GM12865 (cell line): ENCODE results near the gene NAP1L1.

Experiments
- DNase-seq: peaks from one replicate; pipeline ENCODE4 v3.0.0; 2010; ENCODE audit warnings: low read depth
- H3K4me3 ChIP-seq: 2 replicates; pipeline ENCODE4 v1.5.1; 2011; ENCODE audit warnings: mild to moderate bottlenecking, low read depth, low read length, control low read depth
- TF ChIP-seq, protein P1 (sequence below): IDR thresholded peaks from 2 replicates; pipeline ENCODE4 v1.5.1; 2011; ENCODE audit warnings: low read length, control low read depth, low read depth, inconsistent platforms; ENCODE audit not compliant: insufficient read depth; ENCODE audit errors: missing control alignments

NAP1L1 gene

DNA sequence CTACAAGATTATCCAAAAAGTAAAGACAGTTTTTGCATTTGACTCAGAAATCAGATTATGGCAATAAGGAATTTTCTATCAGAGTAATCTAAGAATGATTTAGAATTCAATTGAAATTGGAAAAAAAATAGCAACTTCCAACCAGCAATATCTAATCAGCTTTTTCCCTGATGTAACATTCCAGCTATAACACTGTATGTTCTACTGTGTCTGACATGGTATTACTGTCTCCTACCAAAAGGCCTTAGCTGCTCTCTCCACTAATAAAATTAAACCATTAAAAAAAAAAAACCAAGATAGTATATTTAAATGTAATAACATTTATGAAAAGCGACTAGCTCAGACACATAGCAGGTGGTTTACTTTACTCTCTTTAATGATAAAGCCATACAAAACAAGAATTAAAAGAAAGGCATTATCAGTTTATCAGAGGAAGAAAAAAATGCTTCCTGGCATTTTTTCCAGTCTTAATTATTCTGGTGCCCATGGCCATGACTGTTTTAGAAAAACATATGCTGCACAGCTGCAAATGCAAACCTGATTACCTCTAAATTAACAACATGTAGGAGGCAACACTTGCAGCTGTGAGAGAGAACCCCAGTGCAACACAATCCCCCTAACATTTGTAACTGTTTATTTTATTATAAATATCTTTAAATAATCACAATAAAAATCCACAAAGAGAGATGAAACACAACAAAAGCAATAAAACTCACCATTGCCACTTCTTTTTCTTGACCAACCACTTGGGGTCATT is 81.7 kb downstream of the NAP1L1 start:
- no peak overlapping the region for H3K4me3 ChIP-seq
- no peak for DNase-seq
- TF ChIP-seq, protein P1, sequence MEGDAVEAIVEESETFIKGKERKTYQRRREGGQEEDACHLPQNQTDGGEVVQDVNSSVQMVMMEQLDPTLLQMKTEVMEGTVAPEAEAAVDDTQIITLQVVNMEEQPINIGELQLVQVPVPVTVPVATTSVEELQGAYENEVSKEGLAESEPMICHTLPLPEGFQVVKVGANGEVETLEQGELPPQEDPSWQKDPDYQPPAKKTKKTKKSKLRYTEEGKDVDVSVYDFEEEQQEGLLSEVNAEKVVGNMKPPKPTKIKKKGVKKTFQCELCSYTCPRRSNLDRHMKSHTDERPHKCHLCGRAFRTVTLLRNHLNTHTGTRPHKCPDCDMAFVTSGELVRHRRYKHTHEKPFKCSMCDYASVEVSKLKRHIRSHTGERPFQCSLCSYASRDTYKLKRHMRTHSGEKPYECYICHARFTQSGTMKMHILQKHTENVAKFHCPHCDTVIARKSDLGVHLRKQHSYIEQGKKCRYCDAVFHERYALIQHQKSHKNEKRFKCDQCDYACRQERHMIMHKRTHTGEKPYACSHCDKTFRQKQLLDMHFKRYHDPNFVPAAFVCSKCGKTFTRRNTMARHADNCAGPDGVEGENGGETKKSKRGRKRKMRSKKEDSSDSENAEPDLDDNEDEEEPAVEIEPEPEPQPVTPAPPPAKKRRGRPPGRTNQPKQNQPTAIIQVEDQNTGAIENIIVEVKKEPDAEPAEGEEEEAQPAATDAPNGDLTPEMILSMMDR: no peak

DNA sequence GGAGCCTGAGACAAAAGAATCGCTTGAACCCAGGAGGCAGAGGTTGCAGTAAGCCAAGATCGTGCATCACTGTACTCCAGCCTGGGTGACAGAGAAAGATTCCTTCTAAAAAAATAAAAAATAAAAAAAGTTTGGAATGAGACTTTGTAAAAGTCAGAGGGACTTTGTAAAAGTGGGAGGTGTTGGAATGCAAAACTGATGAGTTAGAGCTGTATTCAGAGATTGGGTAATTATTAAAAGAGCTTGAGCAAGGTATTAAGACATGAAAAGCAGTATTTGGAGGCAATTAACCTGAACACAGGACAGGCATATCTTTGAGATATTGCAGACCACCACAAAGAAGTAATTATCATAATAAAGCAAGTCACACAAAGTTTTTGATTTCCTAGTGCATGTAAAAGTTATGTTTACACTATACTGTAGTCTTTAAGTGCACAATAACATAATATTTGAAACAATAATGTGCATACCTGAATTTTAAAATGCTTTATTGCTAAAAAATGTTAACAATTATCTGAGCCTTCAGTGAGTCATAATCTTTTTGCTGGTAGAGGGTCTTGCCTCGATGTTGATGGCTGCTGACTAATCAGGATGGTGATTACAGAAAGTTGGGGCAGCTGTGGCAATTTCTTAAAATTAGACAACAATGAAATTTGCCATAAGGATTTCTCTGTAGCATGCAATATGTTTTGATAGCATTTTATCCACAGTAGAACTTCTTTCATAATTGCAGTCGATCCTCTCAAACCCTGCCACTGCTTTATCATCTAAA is 86.0 kb downstream of the NAP1L1 start:
- TF ChIP-seq, protein P1: no peak
- no peak for DNase-seq
- H3K4me3 ChIP-seq: no peak overlapping the region

DNA sequence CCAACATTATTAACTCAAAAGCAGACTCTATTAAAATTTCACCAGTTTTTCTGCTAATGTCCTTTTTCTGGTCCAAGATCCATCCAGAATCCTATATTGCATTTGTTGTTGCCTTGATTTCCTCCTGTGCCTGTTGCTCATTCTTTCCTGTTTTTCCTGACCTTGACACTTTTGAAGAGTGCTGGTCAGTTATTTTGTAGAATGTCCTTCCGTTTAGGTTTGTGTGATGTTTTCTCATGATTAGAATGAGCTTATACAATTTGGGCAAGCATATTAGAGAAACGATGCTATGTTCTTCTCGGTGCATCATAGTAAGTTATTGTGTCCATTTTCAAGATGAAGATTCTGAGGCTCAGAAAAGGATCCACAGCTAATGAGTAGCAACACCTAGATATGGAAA is 86.8 kb downstream of the NAP1L1 start:
- TF ChIP-seq, protein P1: no peak
- DNase-seq: no peak
- H3K4me3 ChIP-seq: no peak overlapping the region

DNA sequence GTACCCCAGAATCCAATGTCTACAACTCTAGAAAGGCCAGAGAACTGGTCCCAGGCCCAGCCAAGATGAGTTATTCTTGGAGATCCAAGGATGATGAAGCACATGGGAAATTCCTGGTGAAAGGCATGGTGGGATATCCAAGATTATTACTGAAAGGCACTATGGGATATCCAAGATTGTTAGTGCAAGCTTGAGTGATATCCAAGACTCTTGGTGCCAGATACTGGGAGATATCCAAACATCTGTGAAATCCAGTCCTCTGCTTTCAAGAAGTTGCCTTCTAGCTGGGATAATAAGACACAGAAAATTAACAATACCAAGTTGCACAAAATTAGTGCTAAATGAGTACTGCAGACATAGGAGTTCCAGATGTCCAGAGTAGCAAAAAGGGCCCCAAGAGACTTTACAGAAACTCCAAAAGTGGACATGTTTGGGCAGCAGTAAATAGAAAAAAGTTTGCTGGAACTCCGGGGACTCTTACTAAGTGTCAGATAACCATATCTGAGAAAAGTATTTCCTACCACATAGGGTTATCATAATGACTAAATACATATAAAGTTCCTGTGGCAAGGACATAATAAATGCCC is 87.5 kb downstream of the NAP1L1 start:
- TF ChIP-seq, protein P1: no peak
- DNase-seq: no peak
- no peak overlapping the region for H3K4me3 ChIP-seq

DNA sequence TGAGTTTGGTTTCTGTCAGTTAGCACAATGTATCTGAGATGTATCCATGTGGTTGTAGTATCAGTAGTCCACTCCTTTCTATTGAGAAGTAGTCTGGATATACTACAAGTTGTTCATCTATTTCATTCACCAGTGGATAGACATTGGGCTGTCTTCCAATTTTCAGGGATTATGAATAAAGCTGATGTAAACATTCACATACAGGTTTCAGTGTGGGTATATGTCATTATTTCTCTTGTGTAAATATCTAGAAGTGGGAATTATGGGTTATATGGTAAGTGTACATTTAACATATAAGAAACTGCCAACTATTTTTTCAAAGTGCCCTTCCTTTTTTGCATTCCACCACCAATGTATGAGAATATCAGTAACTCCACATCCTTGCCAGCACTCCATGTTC is 88.8 kb downstream of the NAP1L1 start:
- TF ChIP-seq, protein P1: no peak
- DNase-seq: no peak
- no peak overlapping the region for H3K4me3 ChIP-seq

DNA sequence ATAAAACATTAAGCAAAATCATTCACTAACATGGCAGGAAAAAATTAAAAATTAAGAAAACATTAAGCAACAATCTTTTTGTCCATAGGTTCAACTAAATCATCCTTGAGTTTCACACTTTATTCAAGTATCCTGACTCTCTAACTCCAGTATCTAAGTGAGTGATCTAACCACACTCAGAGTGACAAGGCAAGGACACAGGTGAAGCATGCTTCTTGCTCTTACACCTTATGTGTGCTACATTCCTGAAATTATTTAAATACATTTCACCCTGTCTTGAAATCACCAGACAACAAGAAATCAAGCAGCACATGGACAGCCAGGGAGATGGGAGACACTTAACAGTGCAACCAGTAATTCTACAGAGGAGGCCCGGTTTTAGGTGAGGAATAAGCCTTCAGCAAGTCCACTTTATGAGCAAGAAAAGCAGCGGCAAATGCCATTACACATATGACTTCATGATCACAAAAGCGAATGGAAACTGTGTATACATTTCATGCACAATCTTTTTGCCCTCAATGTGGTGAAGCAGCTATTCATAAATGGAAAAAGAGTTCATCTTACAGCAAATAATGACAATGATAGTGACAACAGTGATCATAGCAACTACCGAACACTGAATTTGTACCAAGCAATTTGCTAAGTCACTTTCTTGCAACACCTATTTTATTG is 90.3 kb downstream of the NAP1L1 start:
- TF ChIP-seq, protein P1: no peak
- no peak overlapping the region for H3K4me3 ChIP-seq
- no peak for DNase-seq
